Trophoblast cell (in vitro differentiated cells and primary cell): Measurements from ENCODE around the gene HPSE2.

ENCODE experiments used
- DNase-seq, 2 donors: peaks; one replicate each; pipeline ENCODE4 v3.0.0-alpha.2; 2016
- H2AFZ ChIP-seq: 2 replicates; pipeline ENCODE4 v1.6.1; 2013; ENCODE audit warnings: low read length, moderate library complexity, mild to moderate bottlenecking; ENCODE audit not compliant: insufficient read depth, poor library complexity
- H2AK5ac ChIP-seq: 2 replicates; pipeline ENCODE4 v1.6.1; 2013; ENCODE audit warnings: mild to moderate bottlenecking, low read length
- H2BK120ac ChIP-seq: 2 replicates; pipeline ENCODE4 v1.6.1; 2013; ENCODE audit warnings: low read length, mild to moderate bottlenecking, moderate library complexity; ENCODE audit not compliant: insufficient read depth, poor library complexity
- H2BK12ac ChIP-seq: 2 replicates; pipeline ENCODE4 v1.6.1; 2013; ENCODE audit warnings: mild to moderate bottlenecking, low read length, moderate library complexity
- H2BK5ac ChIP-seq: 2 replicates; pipeline ENCODE4 v1.6.1; 2013; ENCODE audit warnings: low read length, low read depth, moderate library complexity, mild to moderate bottlenecking; ENCODE audit not compliant: poor library complexity
- H3K14ac ChIP-seq: 2 replicates; pipeline ENCODE4 v1.6.1; 2013; ENCODE audit warnings: mild to moderate bottlenecking, low read length
- H3K18ac ChIP-seq: 2 replicates; pipeline ENCODE4 v1.6.1; 2013; ENCODE audit warnings: mild to moderate bottlenecking, low read length
- H3K23ac ChIP-seq: 2 replicates; pipeline ENCODE4 v1.6.1; 2013; ENCODE audit warnings: low read length
- H3K27ac ChIP-seq: 2 replicates; pipeline ENCODE4 v1.5.1; 2013; ENCODE audit warnings: low read depth, mild to moderate bottlenecking, inconsistent platforms, low read length, moderate library complexity
- H3K27me3 ChIP-seq: 2 replicates; pipeline ENCODE4 v1.6.1; 2013; ENCODE audit warnings: inconsistent platforms, mild to moderate bottlenecking, low read length, moderate library complexity; ENCODE audit not compliant: insufficient read depth
- H3K36me3 ChIP-seq, 2 experiments: 1 replicate in 1 of 2; 2 replicates in 1 of 2; pipeline ENCODE4 v1.6.1; 2013; ENCODE audit warnings: low read length in 2 of 2, mild to moderate bottlenecking in 2 of 2, moderate library complexity in 1 of 2; ENCODE audit not compliant: insufficient read depth in 2 of 2, control insufficient read depth in 1 of 2
- H3K4ac ChIP-seq: 2 replicates; pipeline ENCODE4 v1.6.1; 2013; ENCODE audit warnings: low read depth, mild to moderate bottlenecking, low read length, moderate library complexity
- H3K4me1 ChIP-seq, 2 experiments: 1 replicate in 1 of 2; 2 replicates in 1 of 2; pipeline ENCODE4 v1.6.1; 2013; ENCODE audit warnings: low read length in 2 of 2, mild to moderate bottlenecking in 2 of 2, moderate library complexity in 1 of 2; ENCODE audit not compliant: insufficient read depth in 2 of 2, control insufficient read depth in 1 of 2
- H3K4me2 ChIP-seq: 2 replicates; pipeline ENCODE4 v1.6.1; 2013; ENCODE audit warnings: inconsistent platforms, mild to moderate bottlenecking, low read length, moderate library complexity
- H3K4me3 ChIP-seq: 2 replicates; pipeline ENCODE4 v1.5.1; 2013; ENCODE audit warnings: mild to moderate bottlenecking, low read depth, low read length, inconsistent platforms
- H3K79me1 ChIP-seq: one replicate; pipeline ENCODE4 v1.6.1; 2013; ENCODE audit warnings: low read length
- H3K79me2 ChIP-seq: 2 replicates; pipeline ENCODE4 v1.6.1; 2013; ENCODE audit warnings: low read length, mild to moderate bottlenecking; ENCODE audit not compliant: control insufficient read depth, insufficient read depth, poor library complexity
- H3K9ac ChIP-seq: 2 replicates; pipeline ENCODE4 v1.6.1; 2013; ENCODE audit warnings: mild to moderate bottlenecking, low read length
- H3K9me3 ChIP-seq: 2 replicates; pipeline ENCODE4 v1.6.1; 2013; ENCODE audit warnings: low read depth, mild to moderate bottlenecking, control low read depth, inconsistent platforms, low read length; ENCODE audit not compliant: insufficient read depth
- H4K12ac ChIP-seq: 2 replicates; pipeline ENCODE4 v1.6.1; 2013; ENCODE audit warnings: low read depth, mild to moderate bottlenecking, low read length, moderate library complexity
- H4K8ac ChIP-seq: 2 replicates; pipeline ENCODE4 v1.6.1; 2013; ENCODE audit warnings: low read depth, mild to moderate bottlenecking, low read length, moderate library complexity
- H4K91ac ChIP-seq: one replicate; pipeline ENCODE4 v1.6.1; 2013; ENCODE audit warnings: low read depth, mild to moderate bottlenecking, low read length, moderate library complexity
- WGBS: extraction: QIAGEN DNeasy Blood & Tissue Kit; methylation state at CpG from one replicate; pipeline ENCODE4 v1.1.7; 2013; ENCODE audit warnings: missing lambda C conversion rate; ENCODE audit not compliant: insufficient read length, insufficient coverage; ENCODE audit errors: extremely low coverage; 5-methylcytosine and 5-hydroxymethylcytosine counted together

Gene HPSE2

GRCh38 chr10:98609265-98609664, 626.4 kb downstream of the HPSE2 start:
- Histone ChIP-seq H2AFZ (no peak overlapping the region), H3K36me3 (no peaks in the 10 kb centered on the region), H2BK5ac (no peak overlapping the region), H3K79me2 (no peaks in the 10 kb centered on the region), H3K18ac (no peak overlapping the region), H2BK12ac (no peak overlapping the region), H3K27me3 (no peaks in the 10 kb centered on the region), H4K91ac (no peak overlapping the region), H3K27ac (no peak overlapping the region), H3K4me2 (no peak overlapping the region), H4K12ac (no peak overlapping the region), H3K4me3 (no peak overlapping the region), H3K79me1 (no peaks in the 10 kb centered on the region), H3K9me3 (no peaks in the 10 kb centered on the region), H3K9ac (no peak overlapping the region), H2BK120ac (no peak overlapping the region), H3K14ac (no peak overlapping the region), H2AK5ac (no peak overlapping the region), H4K8ac (no peak overlapping the region), H3K4me1 (peaks cover 2 to 9% of the 10 kb centered on the region in 2 experiments), H3K23ac (no peak overlapping the region), H3K4ac (no peak overlapping the region)
- WGBS: no CpG with 5 or more reads among the region's 2 CpGs
- DNase-seq: no peak

GRCh38 chr10:98608411-98608810, 627.2 kb downstream of the HPSE2 start:
- no peak overlapping the region for H3K18ac ChIP-seq
- WGBS: no CpG with 5 or more reads among the region's 5 CpGs
- no peak overlapping the region for H4K91ac ChIP-seq
- no peak overlapping the region for H2AFZ ChIP-seq
- H2BK5ac ChIP-seq: no peak overlapping the region
- peaks cover 2 to 7% of the 10 kb centered on the region in 2 experiments for H3K4me1 ChIP-seq
- no peaks in the 10 kb centered on the region for H3K36me3 ChIP-seq
- H2BK120ac ChIP-seq: no peak overlapping the region
- no peak overlapping the region for H4K12ac ChIP-seq
- H3K27ac ChIP-seq: no peak overlapping the region
- no peak overlapping the region for H3K4ac ChIP-seq
- no peak overlapping the region for H2AK5ac ChIP-seq
- no peak overlapping the region for H2BK12ac ChIP-seq
- H3K4me3 ChIP-seq: no peak overlapping the region
- H3K4me2 ChIP-seq: no peak overlapping the region
- no peak overlapping the region for H4K8ac ChIP-seq
- no peaks in the 10 kb centered on the region for H3K9me3 ChIP-seq
- no peaks in the 10 kb centered on the region for H3K27me3 ChIP-seq
- no peak for DNase-seq
- no peaks in the 10 kb centered on the region for H3K79me1 ChIP-seq
- no peak overlapping the region for H3K23ac ChIP-seq
- H3K14ac ChIP-seq: no peak overlapping the region
- no peak overlapping the region for H3K9ac ChIP-seq
- no peaks in the 10 kb centered on the region for H3K79me2 ChIP-seq

DNA sequence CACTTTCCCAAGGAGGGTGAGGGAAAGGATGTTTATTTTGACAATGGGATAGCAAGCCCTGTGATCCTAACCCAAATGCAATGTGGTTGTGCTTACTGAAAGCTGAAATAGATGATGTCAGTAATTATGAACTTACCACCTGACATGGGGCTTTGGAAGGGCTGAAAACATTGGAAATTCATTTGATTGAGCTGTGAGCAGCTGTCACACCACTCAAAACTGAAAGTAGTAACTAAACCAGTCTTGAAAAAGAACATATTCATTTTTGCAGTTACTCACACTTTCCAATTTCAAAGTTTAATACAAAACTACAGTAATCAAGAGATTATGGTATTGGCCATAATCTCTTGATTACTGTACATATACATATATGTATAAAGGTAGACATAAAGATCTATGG, 633.4 kb downstream of the HPSE2 start:
- no peaks in the 10 kb centered on the region for H3K36me3 ChIP-seq
- H3K9me3 ChIP-seq: peaks cover 10% of the 10 kb centered on the region
- H4K91ac ChIP-seq: no peak overlapping the region
- no peak overlapping the region for H2BK120ac ChIP-seq
- H3K4me1 ChIP-seq: no peaks in the 10 kb centered on the region
- no peak overlapping the region for H2BK5ac ChIP-seq
- H4K8ac ChIP-seq: no peak overlapping the region
- no peak overlapping the region for H3K4me3 ChIP-seq
- H2AFZ ChIP-seq: no peak overlapping the region
- H3K4me2 ChIP-seq: no peak overlapping the region
- no peak overlapping the region for H3K23ac ChIP-seq
- H3K79me2 ChIP-seq: no peaks in the 10 kb centered on the region
- no peaks in the 10 kb centered on the region for H3K79me1 ChIP-seq
- H3K18ac ChIP-seq: no peak overlapping the region
- H2AK5ac ChIP-seq: no peak overlapping the region
- H3K27me3 ChIP-seq: no peaks in the 10 kb centered on the region
- H3K4ac ChIP-seq: no peak overlapping the region
- DNase-seq: no peak
- H2BK12ac ChIP-seq: no peak overlapping the region
- no peak overlapping the region for H3K27ac ChIP-seq
- no peak overlapping the region for H4K12ac ChIP-seq
- H3K9ac ChIP-seq: no peak overlapping the region
- no peak overlapping the region for H3K14ac ChIP-seq

DNA sequence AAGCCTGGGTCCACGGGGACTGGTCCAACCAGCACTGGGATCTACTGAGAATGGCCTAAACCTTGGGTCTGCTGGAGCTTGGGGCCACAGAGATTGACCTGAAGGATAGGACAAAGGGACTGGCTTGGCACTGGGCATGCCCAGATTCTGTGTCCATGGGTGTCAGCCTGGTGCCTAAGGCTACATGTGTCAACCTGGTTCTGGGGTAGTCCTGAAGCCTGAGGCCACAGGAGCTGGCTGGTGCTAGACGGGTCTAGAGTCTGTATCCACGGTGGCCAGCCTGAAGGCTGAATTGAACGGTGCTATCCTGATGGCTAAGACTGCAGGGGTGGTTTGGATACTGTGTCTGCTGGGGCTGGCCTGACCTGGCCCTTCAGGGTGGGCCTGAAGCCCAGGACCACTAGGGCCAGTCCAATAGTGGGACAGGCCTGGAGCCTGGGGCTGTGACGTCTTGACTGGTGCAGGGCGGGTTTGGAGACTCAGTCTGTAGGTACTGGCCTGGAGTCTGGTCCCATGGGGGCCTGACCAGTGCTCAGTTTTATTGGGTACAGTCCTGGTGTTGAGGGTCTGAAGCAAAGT, 636.5 kb downstream of the HPSE2 start:
- peaks cover 10% of the 10 kb centered on the region for H3K9me3 ChIP-seq
- no peaks in the 10 kb centered on the region for H3K4me1 ChIP-seq
- no peak overlapping the region for H3K9ac ChIP-seq
- no peak overlapping the region for H3K4me2 ChIP-seq
- H3K4ac ChIP-seq: no peak overlapping the region
- H3K18ac ChIP-seq: no peak overlapping the region
- H4K91ac ChIP-seq: no peak overlapping the region
- H4K12ac ChIP-seq: no peak overlapping the region
- no peak overlapping the region for H3K14ac ChIP-seq
- H2AFZ ChIP-seq: no peak overlapping the region
- H2BK12ac ChIP-seq: no peak overlapping the region
- WGBS: no CpG with 5 or more reads among the region's 6 CpGs
- no peak overlapping the region for H2BK5ac ChIP-seq
- H3K36me3 ChIP-seq: no peaks in the 10 kb centered on the region
- no peak overlapping the region for H2AK5ac ChIP-seq
- H3K4me3 ChIP-seq: no peak overlapping the region
- no peaks in the 10 kb centered on the region for H3K79me1 ChIP-seq
- H3K23ac ChIP-seq: no peak overlapping the region
- no peaks in the 10 kb centered on the region for H3K27me3 ChIP-seq
- no peak overlapping the region for H3K27ac ChIP-seq
- H2BK120ac ChIP-seq: no peak overlapping the region
- H4K8ac ChIP-seq: no peak overlapping the region
- no peaks in the 10 kb centered on the region for H3K79me2 ChIP-seq
- DNase-seq: no peak
